Measurements from ENCODE around the gene PRKCE. TPM values are rescaled to one million over a fixed set of nuclear protein-coding genes. Genes with fewer than 3 reads are reported as not detected.

The PRKCE gene
- total RNA-seq, 1 donor from 2014 or later = 12.0 TPM

DNA sequence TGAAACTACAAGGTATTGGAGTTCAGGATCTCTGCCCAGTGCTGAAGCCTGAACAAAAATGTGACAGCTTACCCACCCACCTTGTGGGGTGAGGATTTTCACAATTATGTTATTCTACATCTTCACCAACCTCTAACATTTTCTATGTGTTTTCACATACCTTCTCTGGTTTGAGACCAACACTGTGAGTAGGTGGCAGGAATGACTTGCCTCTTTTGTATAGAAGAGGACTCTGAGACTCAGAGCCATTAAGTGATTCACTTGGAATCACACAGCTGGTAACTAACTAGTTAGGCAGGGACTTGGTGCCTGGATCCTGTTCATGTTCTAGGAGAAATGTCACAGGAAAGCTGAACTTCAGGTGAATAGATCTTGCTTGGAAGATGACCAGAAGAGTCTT lies 25.7 kb upstream of the PRKCE start:
- Mint-ChIP-seq H3K4me1 (ENCODE audit: low read depth) (no peaks in the 10 kb centered on the region), H3K27ac (ENCODE audit: unreplicated experiment) (no peak overlapping the region)
- TF ChIP-seq, protein P1, sequence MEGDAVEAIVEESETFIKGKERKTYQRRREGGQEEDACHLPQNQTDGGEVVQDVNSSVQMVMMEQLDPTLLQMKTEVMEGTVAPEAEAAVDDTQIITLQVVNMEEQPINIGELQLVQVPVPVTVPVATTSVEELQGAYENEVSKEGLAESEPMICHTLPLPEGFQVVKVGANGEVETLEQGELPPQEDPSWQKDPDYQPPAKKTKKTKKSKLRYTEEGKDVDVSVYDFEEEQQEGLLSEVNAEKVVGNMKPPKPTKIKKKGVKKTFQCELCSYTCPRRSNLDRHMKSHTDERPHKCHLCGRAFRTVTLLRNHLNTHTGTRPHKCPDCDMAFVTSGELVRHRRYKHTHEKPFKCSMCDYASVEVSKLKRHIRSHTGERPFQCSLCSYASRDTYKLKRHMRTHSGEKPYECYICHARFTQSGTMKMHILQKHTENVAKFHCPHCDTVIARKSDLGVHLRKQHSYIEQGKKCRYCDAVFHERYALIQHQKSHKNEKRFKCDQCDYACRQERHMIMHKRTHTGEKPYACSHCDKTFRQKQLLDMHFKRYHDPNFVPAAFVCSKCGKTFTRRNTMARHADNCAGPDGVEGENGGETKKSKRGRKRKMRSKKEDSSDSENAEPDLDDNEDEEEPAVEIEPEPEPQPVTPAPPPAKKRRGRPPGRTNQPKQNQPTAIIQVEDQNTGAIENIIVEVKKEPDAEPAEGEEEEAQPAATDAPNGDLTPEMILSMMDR (IDR thresholded peaks at IDR 0.05) = no peak

DNA sequence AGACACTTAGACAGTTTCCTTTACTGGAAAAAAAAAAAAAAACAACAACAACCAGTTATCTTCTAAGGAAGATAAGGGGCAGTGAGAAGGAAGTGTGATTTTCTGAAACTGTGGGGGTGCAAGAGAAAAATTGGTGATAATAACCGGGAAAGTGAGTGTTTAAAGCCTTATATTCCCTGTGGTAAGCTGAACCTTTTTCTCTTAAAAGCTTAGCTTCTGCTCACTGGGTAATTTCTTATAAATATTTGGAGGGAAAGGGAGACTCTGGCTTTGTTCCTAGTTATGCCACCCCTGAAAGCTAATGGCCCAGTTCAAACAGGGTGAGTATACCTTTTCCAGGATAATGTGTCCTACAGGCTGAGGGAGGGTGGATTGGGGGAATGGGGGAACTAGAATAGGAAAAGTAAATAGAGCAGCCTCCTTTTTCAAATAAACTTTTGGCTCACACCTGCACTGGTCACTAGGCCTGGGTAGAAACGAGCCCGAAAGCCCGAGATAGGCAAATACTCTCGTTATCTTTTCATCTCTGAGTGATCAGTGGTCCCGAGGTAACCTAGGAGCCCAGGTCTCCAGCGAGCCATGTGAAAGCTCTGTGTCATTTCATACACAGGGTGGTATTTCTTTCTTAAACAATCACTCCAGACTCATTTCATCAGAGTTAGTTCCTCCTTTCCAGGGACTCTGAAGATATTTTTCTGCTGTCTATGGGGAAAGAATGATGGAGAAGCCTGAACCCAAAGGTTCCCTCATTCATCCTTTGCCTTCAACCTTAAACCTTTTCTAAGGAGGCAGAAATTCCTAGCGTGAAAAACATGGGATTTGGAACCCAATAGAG lies 24.9 kb upstream of the PRKCE start:
- DNase-seq (ENCODE audit: low spot score) = no peak
- H3K9me3 Mint-ChIP-seq (ENCODE audit: low read depth) = no peaks in the 10 kb centered on the region
- no peak overlapping the region for H3K27ac Mint-ChIP-seq (ENCODE audit: unreplicated experiment)
- TF ChIP-seq, protein P1 (IDR thresholded peaks at IDR 0.05) = no peak
- H3K4me1 Mint-ChIP-seq (ENCODE audit: low read depth) = no peaks in the 10 kb centered on the region
- H3K36me3 Mint-ChIP-seq (ENCODE audit: low read depth) = peaks cover 2% of the 10 kb centered on the region
- H3K4me3 Mint-ChIP-seq (ENCODE audit: unreplicated experiment) = no peak overlapping the region
- peaks cover 16% of the 10 kb centered on the region for H3K27me3 Mint-ChIP-seq (ENCODE audit: low read depth)

More for the DNA sequence above, 25.7 kb upstream of the PRKCE start:
- H3K36me3 Mint-ChIP-seq (ENCODE audit: low read depth) = peaks cover 2% of the 10 kb centered on the region
- H3K4me3 Mint-ChIP-seq (ENCODE audit: unreplicated experiment) = no peak overlapping the region
- H3K9me3 Mint-ChIP-seq (ENCODE audit: low read depth) = no peaks in the 10 kb centered on the region
- H3K27me3 Mint-ChIP-seq (ENCODE audit: low read depth) = peaks cover 10% of the 10 kb centered on the region
- no peak for DNase-seq (ENCODE audit: low spot score)

DNA sequence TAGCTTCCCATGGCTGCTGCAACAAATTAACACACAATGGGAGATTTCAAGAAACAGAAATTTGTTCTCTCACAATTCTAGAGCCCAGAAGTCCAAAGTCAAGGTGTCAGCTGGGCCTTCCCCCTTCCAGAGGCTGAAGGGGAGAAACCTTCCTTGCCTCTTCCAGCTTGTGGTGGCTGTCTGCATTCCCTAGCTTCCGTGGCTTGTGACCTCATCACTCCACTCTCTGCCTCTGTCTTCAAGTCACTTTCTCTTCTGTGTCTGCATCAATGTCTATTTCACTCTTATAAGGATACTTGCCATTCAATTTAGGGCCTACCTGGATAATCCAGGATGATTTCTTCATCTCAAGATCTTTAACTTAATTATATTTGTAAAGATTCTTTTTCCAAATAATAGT lies 23.6 kb upstream of the PRKCE start:
- Mint-ChIP-seq H3K27me3 (ENCODE audit: low read depth) (peaks cover 25% of the 10 kb centered on the region), H3K36me3 (ENCODE audit: low read depth) (peaks cover 2% of the 10 kb centered on the region), H3K4me3 (ENCODE audit: unreplicated experiment) (no peak overlapping the region), H3K4me1 (ENCODE audit: low read depth) (no peaks in the 10 kb centered on the region), H3K9me3 (ENCODE audit: low read depth) (no peaks in the 10 kb centered on the region), H3K27ac (ENCODE audit: unreplicated experiment) (no peak overlapping the region)
- no peak for DNase-seq (ENCODE audit: low spot score)
- TF ChIP-seq, protein P1 (IDR thresholded peaks at IDR 0.05) = no peak

DNA sequence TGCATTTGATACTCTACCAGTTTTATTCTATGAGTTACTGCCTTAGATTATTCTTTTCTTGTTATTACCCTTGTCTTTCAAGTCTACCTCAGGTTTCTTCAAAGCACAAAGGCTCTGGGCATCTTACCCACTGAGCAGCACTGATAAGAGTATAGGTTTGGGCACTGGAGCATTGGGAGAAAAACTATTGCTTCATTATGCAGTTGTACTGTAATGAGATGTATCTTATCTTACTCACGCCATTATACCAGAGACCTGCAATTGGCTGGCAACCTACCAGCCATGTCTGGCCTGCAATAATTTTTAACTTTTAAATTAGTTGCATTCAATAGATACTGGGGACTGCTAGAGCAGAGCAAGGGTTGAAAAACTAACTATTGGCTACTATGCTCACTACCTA lies 21.5 kb upstream of the PRKCE start:
- Mint-ChIP-seq H3K4me1 (ENCODE audit: low read depth) (no peaks in the 10 kb centered on the region), H3K27me3 (ENCODE audit: low read depth) (peaks cover 27% of the 10 kb centered on the region), H3K36me3 (ENCODE audit: low read depth) (peaks cover 2% of the 10 kb centered on the region), H3K27ac (ENCODE audit: unreplicated experiment) (no peak overlapping the region), H3K4me3 (ENCODE audit: unreplicated experiment) (no peak overlapping the region), H3K9me3 (ENCODE audit: low read depth) (no peaks in the 10 kb centered on the region)
- TF ChIP-seq, protein P1 (IDR thresholded peaks at IDR 0.05) = no peak
- no peak for DNase-seq (ENCODE audit: low spot score)

DNA sequence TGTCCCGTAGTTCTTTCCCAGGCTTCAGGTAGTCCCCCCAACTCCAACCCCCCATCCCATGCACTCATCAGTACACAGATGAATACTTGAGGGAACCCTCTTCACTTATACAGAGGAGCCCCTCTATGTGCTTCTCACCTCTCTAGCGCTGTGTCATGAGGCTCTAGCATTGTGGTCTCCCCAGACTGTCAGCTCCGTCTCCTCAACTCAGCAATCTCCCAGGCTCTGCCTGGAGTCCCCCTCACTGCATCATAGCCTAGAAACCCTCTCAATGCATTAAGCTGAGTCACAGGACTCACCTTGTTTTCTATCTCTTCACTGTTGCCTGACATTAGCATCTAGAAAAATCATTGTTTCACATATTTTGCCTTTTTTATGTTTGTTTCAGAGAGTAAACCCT lies 20.2 kb upstream of the PRKCE start:
- Mint-ChIP-seq H3K4me1 (ENCODE audit: low read depth) (no peaks in the 10 kb centered on the region), H3K27me3 (ENCODE audit: low read depth) (peaks cover 29% of the 10 kb centered on the region), H3K36me3 (ENCODE audit: low read depth) (peaks cover 2% of the 10 kb centered on the region), H3K27ac (ENCODE audit: unreplicated experiment) (no peak overlapping the region), H3K4me3 (ENCODE audit: unreplicated experiment) (no peak overlapping the region), H3K9me3 (ENCODE audit: low read depth) (no peaks in the 10 kb centered on the region)
- TF ChIP-seq, protein P1 (IDR thresholded peaks at IDR 0.05) = no peak
- no peak for DNase-seq (ENCODE audit: low spot score)
